GM21619 (cell line): ENCODE results near the gene SMAP2.

Source experiments
- ATAC-seq: cut with Tn5 transposase; IDR thresholded peaks from one replicate; pipeline ENCODE4 v1.9.1; 2021; ENCODE audit not compliant: unreplicated experiment

Gene SMAP2

DNA sequence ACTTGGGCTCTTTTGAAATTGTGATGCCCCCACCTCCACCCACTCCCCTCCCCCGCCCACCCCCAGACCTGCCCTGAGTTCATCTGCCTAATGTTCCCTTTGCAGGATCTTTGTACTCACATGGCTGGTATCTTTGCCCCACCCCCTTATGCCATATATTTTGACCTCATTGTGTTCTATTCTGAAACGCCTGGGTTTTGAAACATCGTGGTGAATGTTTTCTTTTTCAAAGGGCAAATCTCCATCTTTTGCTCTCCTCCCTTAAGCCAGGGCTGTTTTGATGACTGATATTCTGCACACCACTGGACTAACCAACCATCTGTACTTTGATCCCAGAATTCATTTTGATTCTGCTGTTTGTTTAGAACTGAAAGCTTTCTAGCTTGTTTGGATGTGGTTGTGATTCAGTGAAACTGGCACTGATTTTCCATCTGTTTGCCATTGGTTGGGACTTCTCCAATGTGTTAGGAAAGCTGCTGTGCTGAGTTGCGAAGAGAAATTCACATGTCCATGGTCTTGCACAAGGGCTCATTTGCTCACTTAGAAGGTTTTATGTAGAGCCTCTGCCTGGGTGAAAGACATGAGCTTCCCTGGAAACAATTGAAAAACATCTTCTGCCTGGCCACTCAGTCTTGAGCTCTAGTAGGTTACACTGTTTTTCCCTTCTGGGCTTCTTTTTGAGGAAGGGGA lies 16.5 kb downstream of the SMAP2 start:
- no peak for ATAC-seq

DNA sequence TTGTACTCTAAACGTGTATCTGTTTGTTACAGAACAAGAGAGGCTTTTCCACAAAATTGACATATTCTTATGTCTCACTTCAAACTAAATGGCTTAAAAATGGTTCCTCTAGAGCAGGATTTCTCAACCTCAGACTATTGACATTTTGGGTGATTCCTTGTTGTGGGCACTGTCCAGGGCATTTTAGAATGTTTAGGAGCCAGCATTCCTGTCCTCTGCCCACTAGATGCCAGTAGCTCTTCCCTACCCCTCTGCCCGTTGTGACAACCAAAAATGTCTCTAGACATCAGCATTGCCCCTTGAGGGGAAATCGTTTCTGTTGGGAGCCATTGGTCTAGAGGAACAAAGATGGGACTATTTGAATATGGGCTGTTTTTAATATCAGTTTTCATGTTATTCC lies 17.3 kb downstream of the SMAP2 start:
- no peak for ATAC-seq

GRCh38 chr1:40391688-40392145 lies 18.2 kb downstream of the SMAP2 start:
- ATAC-seq = peak; percentile 48

- no peak for ATAC-seq
Measured at GRCh38 chr1:40392221-40392620, 18.7 kb downstream of the SMAP2 start.

- no peak for ATAC-seq
Measured at GRCh38 chr1:40393173-40393572, 19.6 kb downstream of the SMAP2 start.

GRCh38 chr1:40394491-40395172 lies 21.1 kb downstream of the SMAP2 start:
- no peak for ATAC-seq

GRCh38 chr1:40395190-40396175 lies 22.0 kb downstream of the SMAP2 start:
- no peak for ATAC-seq

DNA sequence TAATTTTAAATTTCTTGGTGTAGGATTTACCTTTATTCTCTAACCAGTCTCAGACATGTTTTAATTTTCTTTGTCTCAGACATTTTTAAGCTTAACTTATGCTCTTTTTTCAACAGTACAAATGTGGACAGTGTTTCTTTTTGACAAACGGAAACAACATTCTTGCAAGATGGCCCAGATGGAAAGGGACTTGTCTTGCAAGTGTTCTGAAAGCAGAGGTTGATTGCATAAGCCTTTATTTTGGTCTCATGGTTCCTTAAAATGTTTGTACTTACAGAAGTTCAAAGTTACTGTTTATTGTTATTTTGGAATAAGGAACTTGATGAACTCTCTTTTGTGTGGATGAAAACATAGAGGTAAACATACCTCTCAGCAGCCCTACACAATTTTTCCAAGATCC lies 22.9 kb downstream of the SMAP2 start:
- no peak for ATAC-seq

- ATAC-seq = no peak
Measured at GRCh38 chr1:40397258-40397657, 23.7 kb downstream of the SMAP2 start.

DNA sequence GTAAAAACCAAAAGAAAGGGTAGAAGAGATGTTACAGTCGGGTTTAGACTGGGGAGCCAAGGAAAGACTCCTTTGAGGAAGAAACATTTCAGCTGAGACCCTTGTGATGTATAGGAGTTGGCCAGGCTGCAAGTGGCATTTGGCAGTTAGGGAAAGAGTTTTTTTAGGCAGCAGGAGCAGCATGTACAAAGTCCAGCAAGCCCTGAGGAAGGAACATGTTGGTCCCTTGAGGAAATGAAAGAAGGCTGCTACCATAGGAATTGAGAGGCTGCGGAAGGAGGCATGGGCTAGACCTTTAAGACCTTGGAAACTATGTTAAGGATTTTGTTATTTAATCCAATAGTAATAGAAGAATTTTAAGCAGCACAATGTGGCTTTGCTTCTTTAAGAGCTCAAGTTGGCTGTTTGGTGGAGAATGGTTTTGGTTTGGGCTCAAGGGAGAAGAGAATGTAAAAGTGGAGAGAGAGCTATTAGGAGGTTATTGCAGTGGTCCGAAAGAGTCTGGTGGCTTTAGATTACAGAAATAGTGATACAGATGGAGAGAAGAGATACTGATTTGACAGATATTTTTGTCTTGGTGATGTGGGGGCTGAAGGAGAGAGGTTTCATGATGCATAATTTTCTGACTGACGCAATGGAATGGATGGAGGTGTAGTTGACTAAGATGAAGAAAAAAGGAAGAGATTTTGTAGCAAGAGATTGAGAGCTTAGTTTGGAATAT lies 26.6 kb downstream of the SMAP2 start:
- ATAC-seq = peak; percentile 54

GRCh38 chr1:40401473-40402201 lies 28.1 kb downstream of the SMAP2 start:
- no peak for ATAC-seq

GRCh38 chr1:40404670-40405462 lies 31.3 kb downstream of the SMAP2 start:
- no peak for ATAC-seq

- no peak for ATAC-seq
Measured at GRCh38 chr1:40405812-40406211, 32.3 kb downstream of the SMAP2 start.

- no peak for ATAC-seq
Measured at GRCh38 chr1:40407453-40407852, 33.9 kb downstream of the SMAP2 start.

DNA sequence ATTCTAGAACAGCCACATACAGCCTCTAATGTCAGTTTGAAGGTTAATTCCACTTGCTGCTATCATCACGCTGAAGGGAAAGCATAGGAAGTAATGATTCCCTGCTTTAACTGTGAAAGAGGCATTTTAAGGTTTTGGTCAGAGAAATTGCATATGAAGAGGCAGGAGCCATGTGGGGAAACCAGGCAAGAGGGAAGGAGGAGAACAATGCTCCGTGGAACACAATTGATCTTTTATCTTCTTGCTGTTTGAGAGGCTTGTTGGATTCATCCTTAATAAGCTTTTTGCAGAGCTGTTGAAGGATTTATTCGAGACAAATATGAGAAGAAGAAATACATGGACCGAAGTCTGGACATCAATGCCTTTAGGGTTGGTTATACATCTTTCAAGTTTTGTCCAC lies 35.9 kb downstream of the SMAP2 start:
- no peak for ATAC-seq

- ATAC-seq = no peak
Measured at GRCh38 chr1:40411294-40411693, 37.8 kb downstream of the SMAP2 start.

GRCh38 chr1:40411843-40412242 lies 38.3 kb downstream of the SMAP2 start:
- no peak for ATAC-seq

DNA sequence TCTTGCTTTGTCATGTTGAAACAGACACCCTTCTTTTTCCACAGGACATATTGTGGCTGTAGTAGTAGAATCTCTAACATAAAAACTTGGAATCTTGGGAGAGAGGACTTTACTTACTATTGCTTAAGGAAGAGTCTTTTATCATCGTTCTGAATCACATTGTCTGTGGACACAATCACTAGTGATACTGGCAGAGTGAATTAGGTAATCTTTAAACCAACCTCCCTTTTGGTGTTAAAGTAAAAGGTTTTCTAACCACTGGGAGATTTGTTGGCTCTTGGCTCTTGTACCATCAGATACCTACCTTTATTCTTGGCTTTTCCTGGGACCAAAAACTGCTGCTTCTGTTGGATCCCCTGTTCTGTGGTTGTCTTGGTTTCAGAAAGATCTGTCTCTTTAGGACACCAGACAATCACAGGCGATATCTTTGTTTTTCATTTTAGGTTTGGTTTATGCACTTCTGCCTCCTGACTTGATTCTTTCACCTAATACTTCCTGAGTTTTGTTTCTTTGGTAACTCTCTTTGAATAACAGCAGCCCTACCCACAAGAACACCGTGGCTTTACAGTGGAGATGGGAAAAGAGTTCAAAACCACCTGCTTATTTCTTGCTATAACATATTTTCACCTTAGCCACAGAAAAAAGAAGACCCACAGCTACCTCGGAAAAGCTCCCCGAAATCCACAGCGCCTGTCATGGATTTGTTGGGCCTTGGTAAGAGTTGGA lies 40.2 kb downstream of the SMAP2 start:
- no peak for ATAC-seq

DNA sequence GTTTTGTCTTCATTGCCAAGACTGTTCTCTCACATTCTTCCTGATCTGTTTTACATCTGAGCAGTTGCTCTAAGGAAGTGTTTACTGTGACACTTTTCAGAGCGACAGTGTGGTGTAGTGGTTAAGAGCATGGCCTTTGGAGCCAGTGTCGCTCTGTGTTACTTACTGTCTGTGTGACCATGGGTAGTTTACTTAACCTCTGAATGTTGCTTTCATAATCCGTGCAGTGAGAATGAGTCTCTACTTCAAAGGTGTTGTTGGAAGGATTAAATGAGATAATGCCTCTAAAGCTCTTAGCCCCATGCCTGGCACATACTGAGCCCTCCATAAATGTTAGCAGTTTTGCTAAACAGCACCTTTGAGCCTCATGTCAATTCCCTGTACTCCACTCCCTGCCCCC lies 40.8 kb downstream of the SMAP2 start:
- no peak for ATAC-seq
